Endothelial cell of umbilical vein (primary cell): ENCODE measurements around the gene ADAMTSL5. TPM values are rescaled to one million over a fixed set of nuclear protein-coding genes. Genes with fewer than 3 reads are reported as not detected.

Source experiments
- BruUV-seq: library from RNA; stranded (reverse); fragments of 400-500 nt; replicated peaks from 2 replicates; lab custom pipeline; 2021; lab: Mats Ljungman, UMichigan
- CTCF ChIA-PET: fragments of 300-600, 350-600 bp; sonication (Branson Sonifier 250); formaldehyde crosslinking; loops from one replicate; lab custom pipeline; 2021; ENCODE audit warnings: antibody characterized with exemption, inconsistent platforms; lab: Charles Lee
- POLR2A ChIA-PET: fragments of 300-600, 350-600 bp; sonication (Branson Sonifier 250); formaldehyde crosslinking; loops from one replicate; lab custom pipeline; 2021; ENCODE audit warnings: antibody characterized with exemption, inconsistent platforms; lab: Charles Lee
- DNase-seq: peaks from one replicate; pipeline ENCODE4 v3.0.0-alpha.2; 2011; ENCODE audit warnings: low read depth, low spot score
- FAIRE-seq: peaks from 2 replicates; lab custom pipeline; 2011; peaks lifted over from hg19 to GRCh38; lab: Jason Lieb, UNC
- H2AFZ ChIP-seq: 2 replicates; pipeline ENCODE4 v1.6.0; 2012; ENCODE audit warnings: low read depth, low read length, control low read depth, inconsistent platforms
- H3K27ac ChIP-seq: 2 replicates; pipeline ENCODE4 v1.5.1; 2011; ENCODE audit warnings: low read depth, mild to moderate bottlenecking, control low read depth, low read length, moderate library complexity; ENCODE audit not compliant: insufficient read depth
- H3K27me3 ChIP-seq, 2 experiments: 2 replicates each; pipeline versions ENCODE4 v1.6.0 to v1.6.1; 2011; ENCODE audit warnings: low read length in 2 of 2, mixed read lengths in 1 of 2; ENCODE audit not compliant: control insufficient read depth in 2 of 2, insufficient read depth in 2 of 2
- H3K36me3 ChIP-seq, 2 experiments: 2 replicates in 1 of 2; 3 replicates in 1 of 2; pipeline ENCODE4 v1.5.1; 2011; ENCODE audit warnings: low read length in 2 of 2, mild to moderate bottlenecking in 1 of 2, moderate library complexity in 1 of 2; ENCODE audit not compliant: control insufficient read depth in 2 of 2, insufficient read depth in 2 of 2; ENCODE audit errors: extremely low read depth in 1 of 2
- H3K4me1 ChIP-seq: 3 replicates; pipeline ENCODE4 v1.5.1; 2011; ENCODE audit warnings: mild to moderate bottlenecking, low read length; ENCODE audit not compliant: control insufficient read depth, insufficient read depth; ENCODE audit errors: extremely low read depth
- H3K4me2 ChIP-seq: 2 replicates; pipeline ENCODE4 v1.6.1; 2011; ENCODE audit warnings: low read length, control low read depth, mixed read lengths; ENCODE audit not compliant: insufficient read depth
- H3K4me3 ChIP-seq, 3 experiments: fragments of 200-600 bp in 1 of 3; sonication (generic), shearing (Covaris generic) in 1 of 3; replicated peaks in 1 of 3; 2 replicates each; pipeline ENCODE4 v1.5.1; 2011 to 2016; ENCODE audit warnings: control low read depth in 3 of 3, low read length in 3 of 3, mild to moderate bottlenecking in 2 of 3, inconsistent platforms in 1 of 3, low read depth in 1 of 3, moderate library complexity in 1 of 3; ENCODE audit not compliant: insufficient read depth in 1 of 3
- H3K79me2 ChIP-seq: 2 replicates; pipeline ENCODE4 v1.6.0; 2012; ENCODE audit warnings: low read length, inconsistent platforms; ENCODE audit not compliant: control insufficient read depth, insufficient read depth
- H3K9ac ChIP-seq: replicated peaks from 2 replicates; pipeline ENCODE3; 2011; ENCODE audit warnings: low read length, control low read depth; ENCODE audit not compliant: insufficient read depth; ENCODE audit errors: extremely low read depth
- H3K9me1 ChIP-seq: replicated peaks from 3 replicates; pipeline ENCODE4 v1.6.0; 2011; ENCODE audit warnings: mild to moderate bottlenecking, low read length; ENCODE audit not compliant: control insufficient read depth, insufficient read depth; ENCODE audit errors: extremely low read depth
- H3K9me3 ChIP-seq: replicated peaks from 2 replicates; pipeline ENCODE4 v1.5.1; 2012; ENCODE audit warnings: low read length, inconsistent platforms; ENCODE audit not compliant: control insufficient read depth, insufficient read depth
- H4K20me1 ChIP-seq: replicated peaks from 2 replicates; pipeline ENCODE3; 2011; ENCODE audit warnings: mild to moderate bottlenecking, low read length; ENCODE audit not compliant: control insufficient read depth, insufficient read depth; ENCODE audit errors: extremely low read depth
- CTCF ChIP-seq, 2 donors: IDR thresholded peaks; 1 replicate in 1 of 2; 2 replicates in 1 of 2; pipeline ENCODE4 v1.5.1; 2011; ENCODE audit warnings: low read length in 2 of 2, mild to moderate bottlenecking in 2 of 2, moderate library complexity in 2 of 2, control low read depth in 1 of 2, inconsistent platforms in 1 of 2, low read depth in 1 of 2; ENCODE audit not compliant: insufficient read depth in 1 of 2; ENCODE audit errors: extremely low read depth in 1 of 2
- EZH2 ChIP-seq: IDR thresholded peaks from 2 replicates; pipeline ENCODE4 v1.6.1; 2012; ENCODE audit warnings: borderline replicate concordance, low read depth, mild to moderate bottlenecking, moderate library complexity, low read length, inconsistent platforms; ENCODE audit not compliant: severe bottlenecking
- FOS ChIP-seq: IDR thresholded peaks from 2 replicates; pipeline ENCODE4 v1.6.1; 2011; ENCODE audit warnings: mild to moderate bottlenecking, low read length, moderate library complexity, borderline replicate concordance; ENCODE audit not compliant: insufficient read depth
- GATA2 ChIP-seq: IDR thresholded peaks from 2 replicates; pipeline ENCODE4 v1.7.0; 2011; ENCODE audit warnings: low read depth, mild to moderate bottlenecking, moderate library complexity, mixed read lengths, low read length; ENCODE audit not compliant: insufficient read length, insufficient read depth
- JUN ChIP-seq: IDR thresholded peaks from 2 replicates; pipeline ENCODE4 v1.6.1; 2011; ENCODE audit warnings: borderline replicate concordance, low read depth; ENCODE audit not compliant: insufficient read length, insufficient read depth
- MYC ChIP-seq: IDR thresholded peaks from one replicate; pipeline ENCODE4 v1.6.1; 2011; ENCODE audit warnings: mild to moderate bottlenecking, low read depth, low read length
- POLR2A ChIP-seq: IDR thresholded peaks from 2 replicates; pipeline ENCODE4 v1.6.1; 2012; ENCODE audit warnings: low read depth, mild to moderate bottlenecking, control low read depth, low read length
- POLR2AphosphoS5 ChIP-seq: IDR thresholded peaks from 2 replicates; pipeline ENCODE4 v1.6.1; 2012; ENCODE audit warnings: low read depth, mild to moderate bottlenecking, control low read depth, low read length, moderate library complexity; ENCODE audit not compliant: insufficient read depth
- dilution Hi-C: fragments of 300-500 bp; cut with MboI; formaldehyde crosslinking; loops from one replicate; pipeline ENCODE4 v1.15.0; 2019; ENCODE audit warnings: low sequenced_read_pairs; ENCODE audit not compliant: extremely low pct_ligation_motif_present
- intact Hi-C: fragments of 100-400 bp; cut with micrococcal nuclease; formaldehyde crosslinking; loops from one replicate; pipeline ENCODE4 v1.10.0; 2022
- polyA plus RNA-seq, 4 experiments: library from polyadenylated mRNA; depleted of rRNA in 3 of 4; stranded (reverse) in 3 of 4; unstranded in 1 of 4; fragments of >200 nt; gene quantifications; 2 replicates each; pipeline versions ENCODE4 v1.2.1 to v1.2.3, GENCODE V29; 2011 to 2012; ENCODE audit warnings: missing spikeins in 1 of 4
- total RNA-seq: library from RNA; stranded (reverse); gene quantifications from 2 replicates; pipeline ENCODE4 v1.2.3, GENCODE V29; 2021
- TF ChIP-seq, protein P1 (sequence below): IDR thresholded peaks from 2 replicates; pipeline ENCODE4 v1.6.1; 2011; ENCODE audit not compliant: insufficient read depth, insufficient read length

ADAMTSL5 gene
- total and polyA plus RNA-seq, 2 donors (not counting 3 experiments of a cell fraction or from before 2014, with no cell fraction given) = 0.07 TPM; not detected in 1

DNA sequence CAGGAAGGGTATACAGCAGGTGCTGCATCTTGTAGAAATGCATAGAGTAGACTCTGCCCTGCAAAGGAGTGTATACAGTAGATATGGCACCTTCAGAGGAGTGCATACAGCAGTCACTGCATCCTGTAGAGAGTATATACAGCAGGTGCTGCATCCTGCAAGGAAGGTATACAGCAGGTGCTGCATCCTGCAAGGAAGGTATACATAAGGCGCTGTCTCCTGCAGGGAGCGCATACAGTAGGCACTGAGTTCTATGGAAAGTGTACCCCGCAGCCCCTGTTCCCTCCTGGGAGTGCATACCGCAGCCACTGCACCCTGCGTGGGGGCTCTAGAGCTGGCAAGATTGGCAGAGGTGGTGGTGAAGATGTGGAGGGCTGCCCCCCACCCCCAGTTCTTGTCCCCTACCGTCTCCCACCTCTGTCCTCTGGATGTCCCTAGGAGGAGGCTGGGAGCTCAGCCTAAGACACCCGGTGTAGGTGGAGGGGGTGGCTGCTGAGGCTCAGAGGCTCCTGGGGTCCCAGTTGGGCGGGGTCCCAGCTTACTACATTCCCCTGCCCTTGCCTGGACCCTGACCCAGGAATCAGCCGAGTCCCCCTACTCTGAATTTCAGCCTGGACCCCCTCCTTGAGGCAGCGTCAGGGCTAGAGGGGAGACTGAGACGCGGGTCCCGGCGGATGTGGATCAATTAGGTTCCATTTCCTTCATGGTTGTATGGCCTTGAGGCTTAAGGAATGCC lies 2.3 kb upstream of the ADAMTSL5 start:
- H3K4me1 ChIP-seq = no peaks in the 10 kb centered on the region
- H3K27ac ChIP-seq = no peak overlapping the region
- no peak overlapping the region for H2AFZ ChIP-seq
- no peaks in the 10 kb centered on the region for H4K20me1 ChIP-seq
- no peak overlapping the region for H3K9ac ChIP-seq
- BruUV-seq = no TSS peak
- POLR2A ChIA-PET = interaction anchor here (0.6 kb wide), 1 partner anchor 24 kb away, joined by 9 read pairs; the partner anchor contains the start of gene REEP6
- FAIRE-seq (no peak), DNase-seq (no peak)
- H3K9me1 ChIP-seq = no peaks in the 10 kb centered on the region
- no peaks in the 10 kb centered on the region for H3K36me3 ChIP-seq
- CTCF ChIA-PET = interaction anchor here (0.6 to 1.3 kb wide), 6 partner anchors 20 to 235 kb away, joined by 3 to 5 read pairs (median 4); no protein-coding TSS in a partner anchor
- H3K9me3 ChIP-seq = no peaks in the 10 kb centered on the region
- TF ChIP-seq MYC = no peak
- TF ChIP-seq EZH2 = no peak
- dilution Hi-C loops = no loop called here
- no peaks in the 10 kb centered on the region for H3K79me2 ChIP-seq
- intact Hi-C loops = loop anchor here (5.0 kb wide), 1 partner anchor 233 kb away; no protein-coding TSS in a partner anchor
- peaks cover 5 to 8% of the 10 kb centered on the region in 2 experiments for H3K27me3 ChIP-seq
- H3K4me2 ChIP-seq = no peak overlapping the region
- H3K4me3 ChIP-seq = no peak overlapping the region

- BruUV-seq = no TSS peak
- no peak overlapping the region for H3K4me3 ChIP-seq
- H2AFZ ChIP-seq = no peak overlapping the region
- no peak overlapping the region for H3K27ac ChIP-seq
- no peaks in the 10 kb centered on the region for H3K9me1 ChIP-seq
- ChIA-PET POLR2A (interaction anchor here (0.6 kb wide), 1 partner anchor 23 kb away, joined by 9 read pairs; the partner anchor contains the start of gene REEP6), CTCF (interaction anchor here (0.6 to 1.3 kb wide), 7 partner anchors 11 to 234 kb away, joined by 3 to 5 read pairs (median 4); no protein-coding TSS in a partner anchor)
- no peaks in the 10 kb centered on the region for H3K36me3 ChIP-seq
- dilution Hi-C loops (no loop called here), intact Hi-C loops (loop anchor here (5.0 kb wide), 1 partner anchor 232 kb away; no protein-coding TSS in a partner anchor)
- H3K27me3 ChIP-seq = peaks cover 5 to 8% of the 10 kb centered on the region in 2 experiments
- H3K4me1 ChIP-seq = no peaks in the 10 kb centered on the region
- TF ChIP-seq MYC = no peak
- TF ChIP-seq FOS = no peak
- TF ChIP-seq POLR2A = no peak
- TF ChIP-seq CTCF (IDR thresholded peaks at IDR 0.05; ENCODE audit: extremely low read depth in 1 of 2, insufficient read depth in 1 of 2, low read depth in 1 of 2, low read length in 2 of 2) = no peak
- no peak for TF ChIP-seq JUN
- no peak for TF ChIP-seq GATA2
- no peak for TF ChIP-seq EZH2
- TF ChIP-seq, protein P1, sequence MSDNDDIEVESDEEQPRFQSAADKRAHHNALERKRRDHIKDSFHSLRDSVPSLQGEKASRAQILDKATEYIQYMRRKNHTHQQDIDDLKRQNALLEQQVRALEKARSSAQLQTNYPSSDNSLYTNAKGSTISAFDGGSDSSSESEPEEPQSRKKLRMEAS = no peak
- TF ChIP-seq POLR2AphosphoS5 = no peak
- H4K20me1 ChIP-seq = no peaks in the 10 kb centered on the region
- H3K9ac ChIP-seq = no peak overlapping the region
- FAIRE-seq (no peak), DNase-seq (no peak)
- H3K4me2 ChIP-seq = no peak overlapping the region
- H3K79me2 ChIP-seq = no peaks in the 10 kb centered on the region
- H3K9me3 ChIP-seq = no peaks in the 10 kb centered on the region
Observed at GRCh38 chr19:1514295-1514661, 1.5 kb upstream of the ADAMTSL5 start.
